Measurements from ENCODE around the gene TMEM135.
A peak's percentile ranks its signal among the peaks of the same experiment; 100 is the strongest.

Gene TMEM135

DNA sequence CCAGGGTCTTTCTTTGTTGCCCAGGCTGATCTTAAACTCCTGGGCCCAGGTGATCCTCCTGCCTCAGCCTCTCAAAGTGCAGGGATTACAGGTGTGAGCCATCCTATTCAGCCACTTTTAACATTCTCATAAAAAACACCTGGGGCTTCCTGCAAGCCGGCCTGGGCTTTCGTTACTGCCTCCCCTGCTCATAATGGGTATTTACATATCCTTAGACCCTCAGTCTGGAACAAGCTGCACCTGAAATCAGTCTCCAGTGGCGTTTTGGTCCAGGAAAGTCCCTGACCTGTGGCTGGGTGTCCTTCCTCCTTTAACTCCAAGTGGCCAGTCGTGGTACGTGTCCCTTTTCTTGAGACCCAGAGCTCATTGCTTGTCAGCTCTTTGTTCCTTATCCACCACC lies 320.7 kb downstream of the TMEM135 start:
- no peak overlapping the region for H3K4me2 ChIP-seq (ENCODE audit: low read length)

DNA sequence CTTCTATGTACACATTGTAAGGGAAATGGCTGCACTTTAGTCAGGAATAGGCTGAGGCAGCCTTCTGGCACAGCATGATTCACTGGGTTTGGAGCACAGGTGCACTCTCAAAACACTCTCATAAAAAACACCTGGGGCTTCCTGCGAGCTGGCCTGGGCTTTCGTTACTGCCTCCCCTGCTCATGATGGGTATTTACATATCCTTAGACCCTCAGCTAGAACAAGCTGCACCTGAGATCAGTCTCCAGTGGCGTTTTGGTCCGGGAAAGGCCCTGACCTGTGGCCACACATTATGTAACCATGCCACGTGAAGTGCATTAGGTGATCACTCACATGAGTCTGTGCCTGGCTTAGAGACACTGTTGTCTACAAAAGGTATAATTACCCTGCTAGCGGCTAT lies 321.7 kb downstream of the TMEM135 start:
- Histone ChIP-seq H3K4me1 (ENCODE audit: insufficient read depth, low read length, severe bottlenecking) (peaks cover 5% of the 10 kb centered on the region), H3K27me3 (ENCODE audit: insufficient read depth, low read length) (no peaks in the 10 kb centered on the region), H2AFZ (ENCODE audit: low read length) (no peak overlapping the region), H3K4me3 (ENCODE audit: low read depth, low read length, poor library complexity, severe bottlenecking) (no peak overlapping the region), H3K36me3 (ENCODE audit: insufficient read depth, low read length) (no peaks in the 10 kb centered on the region), H3F3A (ENCODE audit: insufficient read depth, low read length) (no peaks in the 10 kb centered on the region), H3K9ac (ENCODE audit: low read length) (no peak overlapping the region), H3K9me2 (ENCODE audit: low read depth, low read length) (no peaks in the 10 kb centered on the region), H3K9me3 (ENCODE audit: low read length) (no peaks in the 10 kb centered on the region), H3K27ac (ENCODE audit: low read depth, low read length, poor library complexity, severe bottlenecking) (no peak overlapping the region), H4K20me1 (ENCODE audit: insufficient read depth, low read length) (no peaks in the 10 kb centered on the region), H3K4me2 (ENCODE audit: low read length) (0 out of 2 replicates have a peak overlapping the region, but pooled peaks have one; percentile 17), H3K79me2 (ENCODE audit: insufficient read depth, low read length) (no peaks in the 10 kb centered on the region)
- no peak for TF ChIP-seq EZH2 (IDR thresholded peaks at IDR 0.05; ENCODE audit: borderline replicate concordance, low read length)
- TF ChIP-seq, protein P1, sequence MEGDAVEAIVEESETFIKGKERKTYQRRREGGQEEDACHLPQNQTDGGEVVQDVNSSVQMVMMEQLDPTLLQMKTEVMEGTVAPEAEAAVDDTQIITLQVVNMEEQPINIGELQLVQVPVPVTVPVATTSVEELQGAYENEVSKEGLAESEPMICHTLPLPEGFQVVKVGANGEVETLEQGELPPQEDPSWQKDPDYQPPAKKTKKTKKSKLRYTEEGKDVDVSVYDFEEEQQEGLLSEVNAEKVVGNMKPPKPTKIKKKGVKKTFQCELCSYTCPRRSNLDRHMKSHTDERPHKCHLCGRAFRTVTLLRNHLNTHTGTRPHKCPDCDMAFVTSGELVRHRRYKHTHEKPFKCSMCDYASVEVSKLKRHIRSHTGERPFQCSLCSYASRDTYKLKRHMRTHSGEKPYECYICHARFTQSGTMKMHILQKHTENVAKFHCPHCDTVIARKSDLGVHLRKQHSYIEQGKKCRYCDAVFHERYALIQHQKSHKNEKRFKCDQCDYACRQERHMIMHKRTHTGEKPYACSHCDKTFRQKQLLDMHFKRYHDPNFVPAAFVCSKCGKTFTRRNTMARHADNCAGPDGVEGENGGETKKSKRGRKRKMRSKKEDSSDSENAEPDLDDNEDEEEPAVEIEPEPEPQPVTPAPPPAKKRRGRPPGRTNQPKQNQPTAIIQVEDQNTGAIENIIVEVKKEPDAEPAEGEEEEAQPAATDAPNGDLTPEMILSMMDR (IDR thresholded peaks at IDR 0.05; ENCODE audit: low read length): no peak

More for the DNA sequence above, 320.7 kb downstream of the TMEM135 start:
- Histone ChIP-seq H3K36me3 (ENCODE audit: insufficient read depth, low read length) (no peaks in the 10 kb centered on the region), H2AFZ (ENCODE audit: low read length) (no peak overlapping the region), H3K27me3 (ENCODE audit: insufficient read depth, low read length) (no peaks in the 10 kb centered on the region), H3K79me2 (ENCODE audit: insufficient read depth, low read length) (no peaks in the 10 kb centered on the region), H3K9me2 (ENCODE audit: low read depth, low read length) (no peaks in the 10 kb centered on the region), H3K9ac (ENCODE audit: low read length) (no peak overlapping the region), H3K27ac (ENCODE audit: low read depth, low read length, poor library complexity, severe bottlenecking) (no peak overlapping the region), H3F3A (ENCODE audit: insufficient read depth, low read length) (no peaks in the 10 kb centered on the region), H3K4me3 (ENCODE audit: low read depth, low read length, poor library complexity, severe bottlenecking) (no peak overlapping the region), H3K4me1 (ENCODE audit: insufficient read depth, low read length, severe bottlenecking) (peaks cover 5% of the 10 kb centered on the region), H4K20me1 (ENCODE audit: insufficient read depth, low read length) (no peaks in the 10 kb centered on the region), H3K9me3 (ENCODE audit: low read length) (no peaks in the 10 kb centered on the region)
- no peak for TF ChIP-seq EZH2 (IDR thresholded peaks at IDR 0.05; ENCODE audit: borderline replicate concordance, low read length)
- TF ChIP-seq, protein P1 (IDR thresholded peaks at IDR 0.05; ENCODE audit: low read length): no peak

GRCh38 chr11:87361891-87362290 lies 324.2 kb downstream of the TMEM135 start:
- Histone ChIP-seq H3K9me3 (ENCODE audit: low read length) (no peaks in the 10 kb centered on the region), H2AFZ (ENCODE audit: low read length) (no peak overlapping the region), H3F3A (ENCODE audit: insufficient read depth, low read length) (no peaks in the 10 kb centered on the region), H3K9ac (ENCODE audit: low read length) (no peak overlapping the region), H3K4me1 (ENCODE audit: insufficient read depth, low read length, severe bottlenecking) (peaks cover 5% of the 10 kb centered on the region), H3K27me3 (ENCODE audit: insufficient read depth, low read length) (no peaks in the 10 kb centered on the region), H3K27ac (ENCODE audit: low read depth, low read length, poor library complexity, severe bottlenecking) (no peak overlapping the region), H3K4me3 (ENCODE audit: low read depth, low read length, poor library complexity, severe bottlenecking) (no peak overlapping the region), H3K9me2 (ENCODE audit: low read depth, low read length) (no peaks in the 10 kb centered on the region), H3K79me2 (ENCODE audit: insufficient read depth, low read length) (no peaks in the 10 kb centered on the region), H3K4me2 (ENCODE audit: low read length) (no peak overlapping the region), H4K20me1 (ENCODE audit: insufficient read depth, low read length) (no peaks in the 10 kb centered on the region), H3K36me3 (ENCODE audit: insufficient read depth, low read length) (no peaks in the 10 kb centered on the region)
- TF ChIP-seq, protein P1 (IDR thresholded peaks at IDR 0.05; ENCODE audit: low read length): no peak
